22Rv1 (cell line): ENCODE measurements around the gene SRF.

Source experiments
- ZFX ChIP-seq: fragments of 450-650 bp; IDR thresholded peaks from 2 replicates; pipeline ENCODE4 v1.6.1; 2017; ENCODE audit warnings: antibody characterized with exemption, borderline replicate concordance
- TF ChIP-seq, protein P1 (sequence below): fragments of 450-650 bp; IDR thresholded peaks from 2 replicates; pipeline ENCODE4 v1.5.1; 2017; ENCODE audit warnings: mild to moderate bottlenecking

GRCh38 chr6:43186019-43186418 is 14.9 kb downstream of the SRF start:
- TF ChIP-seq, protein P1, sequence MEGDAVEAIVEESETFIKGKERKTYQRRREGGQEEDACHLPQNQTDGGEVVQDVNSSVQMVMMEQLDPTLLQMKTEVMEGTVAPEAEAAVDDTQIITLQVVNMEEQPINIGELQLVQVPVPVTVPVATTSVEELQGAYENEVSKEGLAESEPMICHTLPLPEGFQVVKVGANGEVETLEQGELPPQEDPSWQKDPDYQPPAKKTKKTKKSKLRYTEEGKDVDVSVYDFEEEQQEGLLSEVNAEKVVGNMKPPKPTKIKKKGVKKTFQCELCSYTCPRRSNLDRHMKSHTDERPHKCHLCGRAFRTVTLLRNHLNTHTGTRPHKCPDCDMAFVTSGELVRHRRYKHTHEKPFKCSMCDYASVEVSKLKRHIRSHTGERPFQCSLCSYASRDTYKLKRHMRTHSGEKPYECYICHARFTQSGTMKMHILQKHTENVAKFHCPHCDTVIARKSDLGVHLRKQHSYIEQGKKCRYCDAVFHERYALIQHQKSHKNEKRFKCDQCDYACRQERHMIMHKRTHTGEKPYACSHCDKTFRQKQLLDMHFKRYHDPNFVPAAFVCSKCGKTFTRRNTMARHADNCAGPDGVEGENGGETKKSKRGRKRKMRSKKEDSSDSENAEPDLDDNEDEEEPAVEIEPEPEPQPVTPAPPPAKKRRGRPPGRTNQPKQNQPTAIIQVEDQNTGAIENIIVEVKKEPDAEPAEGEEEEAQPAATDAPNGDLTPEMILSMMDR = no peak
- no peak for TF ChIP-seq ZFX
